Islet of Langerhans (tissue), 1 donor: Measurements from ENCODE around the gene RIPOR3.
"Not testable (repeated sequence)": the region's sequence is repeated elsewhere in the genome, so short reads cannot be mapped to it uniquely, and the experiment has no call there.

Source experiments
- FAIRE-seq: peaks from one replicate; lab custom pipeline; 2011; peaks lifted over from hg19 to GRCh38; lab: Jason Lieb, UNC

The RIPOR3 gene

DNA sequence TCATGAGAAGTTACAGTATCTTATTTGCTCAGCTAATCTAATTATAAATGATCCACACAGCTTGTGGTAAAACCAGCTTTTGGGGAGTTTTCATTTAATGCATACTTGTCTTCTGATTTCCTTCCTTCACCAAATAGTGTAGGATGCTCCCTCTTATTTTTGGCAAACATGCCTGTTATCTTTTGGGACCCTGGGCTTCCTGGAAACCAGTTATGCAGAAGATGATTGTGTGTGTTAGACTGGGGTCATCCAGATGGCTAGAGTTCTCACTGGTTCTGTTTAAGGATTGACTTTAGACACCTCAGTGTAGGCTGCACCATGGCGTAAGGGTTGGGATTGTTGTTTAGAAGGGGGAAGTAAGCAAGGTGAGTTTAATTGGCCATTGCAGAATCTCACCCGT is 119.9 kb downstream of the RIPOR3 start:
- FAIRE-seq, result no peak

DNA sequence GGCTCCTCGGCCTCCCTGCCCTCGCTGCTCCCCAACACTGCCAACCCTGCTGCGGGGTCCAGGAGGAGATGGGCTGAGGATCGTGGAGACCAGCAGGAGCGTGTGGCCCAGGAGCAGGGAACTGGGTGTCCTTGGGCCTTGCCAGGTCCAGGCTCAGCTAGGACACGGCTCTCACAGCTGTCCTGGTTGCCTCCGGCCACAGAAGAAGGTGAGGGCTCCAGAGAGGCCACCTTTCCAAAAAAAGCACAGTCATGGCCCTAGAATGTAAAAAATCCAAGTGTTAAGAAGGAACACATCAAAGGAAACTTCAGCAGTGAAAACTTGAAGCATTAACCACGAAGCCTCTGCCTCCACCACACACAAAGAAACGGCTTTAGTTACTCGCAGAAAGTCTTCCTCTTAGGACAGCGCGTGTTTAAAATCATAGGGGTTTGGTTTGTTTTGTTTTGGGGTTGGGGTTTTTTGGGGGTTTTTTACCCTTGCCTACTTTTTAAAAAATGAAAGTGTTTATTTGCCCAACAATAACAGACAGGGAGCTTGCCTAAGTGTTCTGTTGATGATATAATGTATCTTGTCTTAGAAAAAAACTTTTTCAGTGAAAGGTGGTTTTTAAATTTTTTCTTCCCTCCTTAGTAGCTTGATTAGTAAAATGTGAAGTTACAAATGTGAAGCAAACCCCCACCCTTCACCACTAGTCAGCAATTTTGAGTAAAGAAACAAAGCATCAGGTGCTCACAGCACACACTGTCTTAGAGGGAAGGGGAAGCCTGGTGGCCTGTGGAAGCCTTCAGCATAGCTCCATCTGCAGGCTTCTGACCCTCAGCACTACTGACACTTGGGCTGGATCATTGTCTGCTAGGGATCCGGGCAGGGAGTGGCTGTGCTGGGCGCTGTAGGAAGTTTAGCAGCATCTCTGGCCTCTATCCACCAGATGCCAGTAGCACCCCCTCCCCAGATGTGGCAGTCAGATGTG is 121.2 kb downstream of the RIPOR3 start:
- FAIRE-seq, result no peak

GRCh38 chr20:50569487-50569863 is 121.9 kb downstream of the RIPOR3 start:
- not testable (repeated sequence) for FAIRE-seq

GRCh38 chr20:50568549-50568942 is 122.8 kb downstream of the RIPOR3 start:
- FAIRE-seq, result no peak

GRCh38 chr20:50567860-50568548 is 123.3 kb downstream of the RIPOR3 start:
- no peak for FAIRE-seq

DNA sequence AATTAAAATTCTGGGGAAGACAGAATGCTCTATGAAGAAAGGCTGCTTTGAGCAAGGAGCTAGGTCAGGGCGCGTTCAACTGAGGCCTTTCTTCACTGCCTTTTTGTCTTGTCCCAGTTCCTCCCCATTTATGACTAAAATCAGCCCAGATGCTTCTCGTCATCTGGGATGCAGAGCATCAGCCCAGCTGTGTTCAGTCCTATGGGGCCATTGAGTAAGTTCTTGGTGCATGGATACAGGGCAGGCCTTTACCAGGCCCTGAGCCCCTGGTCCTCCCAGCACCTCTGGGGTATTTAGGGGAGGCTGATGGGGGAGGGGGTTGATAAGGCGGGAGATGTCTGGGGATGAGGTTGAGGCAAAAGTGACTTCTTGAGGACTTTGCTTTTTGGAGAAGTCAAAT is 125.5 kb downstream of the RIPOR3 start:
- no peak for FAIRE-seq

DNA sequence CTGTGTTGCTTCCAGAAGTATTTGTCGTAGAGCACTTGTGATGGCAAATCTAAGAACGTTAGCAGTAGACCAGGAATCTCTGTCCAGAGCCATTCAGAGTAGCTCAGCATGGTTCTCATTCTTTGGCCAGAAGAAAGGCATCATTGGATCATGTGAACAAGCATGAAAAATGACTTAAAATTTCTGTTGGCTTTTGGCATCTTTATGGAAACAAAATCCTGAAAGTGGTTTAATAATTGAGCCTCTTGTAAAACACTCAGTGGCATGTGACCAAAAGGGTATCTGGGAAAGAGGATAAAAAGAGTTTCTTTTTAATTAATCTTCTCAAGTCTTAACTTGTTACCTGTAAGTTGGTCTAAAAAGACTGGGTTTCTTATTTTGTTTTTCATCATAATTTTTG is 126.0 kb downstream of the RIPOR3 start:
- FAIRE-seq, result no peak

GRCh38 chr20:50563133-50563944 is 128.0 kb downstream of the RIPOR3 start:
- FAIRE-seq, result no peak

DNA sequence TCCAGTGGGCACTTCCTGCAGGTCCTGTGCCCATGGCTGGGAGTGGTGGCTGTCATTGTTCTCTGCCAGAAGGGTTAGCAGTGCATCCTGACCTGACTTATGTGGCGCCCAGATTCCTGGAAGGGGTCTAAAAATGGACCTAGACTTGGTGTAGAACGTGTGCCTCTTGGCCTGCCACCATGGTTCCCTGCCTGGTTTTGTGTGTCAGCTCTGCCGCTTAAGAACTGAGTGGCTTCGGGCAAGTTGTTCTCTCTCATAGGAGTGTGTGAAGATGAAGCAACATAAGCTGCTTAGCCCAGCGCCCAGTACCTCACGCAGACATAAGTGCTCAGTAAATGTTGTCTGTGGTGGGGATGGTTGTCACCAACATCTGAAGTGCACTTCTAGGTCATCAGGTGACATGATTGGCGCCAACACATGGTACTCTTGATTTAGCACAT is 129.1 kb downstream of the RIPOR3 start:
- FAIRE-seq, result no peak

- FAIRE-seq, result no peak
These were observed 129.8 kb downstream of the RIPOR3 start for GRCh38 chr20:50561379-50562078.

DNA sequence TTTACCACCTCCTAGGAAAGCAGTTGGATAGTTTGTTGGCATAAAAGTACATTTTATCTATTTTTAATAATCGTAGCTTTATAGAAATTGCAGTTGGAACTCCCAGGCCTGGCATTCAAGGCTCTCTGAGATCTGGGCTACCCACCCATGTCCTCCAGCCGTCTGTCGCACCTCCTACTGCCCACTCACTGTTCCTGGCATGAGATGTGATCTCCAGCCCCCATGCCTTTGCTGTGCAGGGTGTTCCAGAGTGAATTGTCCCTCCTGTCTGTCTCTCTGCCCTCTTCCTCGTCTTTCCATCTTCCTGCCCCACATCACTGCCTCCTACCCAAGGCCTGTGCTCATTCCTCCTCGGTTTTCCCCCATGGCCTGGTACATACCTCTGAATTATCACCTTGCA is 130.5 kb downstream of the RIPOR3 start:
- FAIRE-seq, result no peak

GRCh38 chr20:50559856-50560638 is 131.3 kb downstream of the RIPOR3 start:
- FAIRE-seq, result no peak

- FAIRE-seq, result no peak
These were observed 132.2 kb downstream of the RIPOR3 start for GRCh38 chr20:50559149-50559548.

DNA sequence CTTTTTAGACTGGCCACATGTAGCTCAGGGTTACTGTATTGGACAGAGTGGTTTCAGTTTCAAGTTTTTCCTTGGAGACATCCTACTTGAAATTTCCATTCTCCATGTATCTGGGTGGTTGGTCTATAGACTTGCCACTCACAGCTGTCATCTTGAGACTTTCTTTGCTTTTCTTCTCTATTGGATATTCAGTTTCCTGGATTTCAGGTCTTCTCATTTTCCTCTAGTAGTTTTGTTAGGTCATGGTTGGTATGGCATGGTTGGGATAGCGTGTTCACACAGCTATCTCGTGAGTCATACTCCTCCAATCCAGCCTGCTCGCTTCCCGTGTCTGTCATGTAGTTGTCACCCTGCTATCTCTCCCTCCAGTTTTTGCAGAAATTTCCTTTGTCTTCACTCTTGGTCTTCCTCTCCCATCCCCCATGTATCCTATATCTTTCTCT is 132.8 kb downstream of the RIPOR3 start:
- no peak for FAIRE-seq

DNA sequence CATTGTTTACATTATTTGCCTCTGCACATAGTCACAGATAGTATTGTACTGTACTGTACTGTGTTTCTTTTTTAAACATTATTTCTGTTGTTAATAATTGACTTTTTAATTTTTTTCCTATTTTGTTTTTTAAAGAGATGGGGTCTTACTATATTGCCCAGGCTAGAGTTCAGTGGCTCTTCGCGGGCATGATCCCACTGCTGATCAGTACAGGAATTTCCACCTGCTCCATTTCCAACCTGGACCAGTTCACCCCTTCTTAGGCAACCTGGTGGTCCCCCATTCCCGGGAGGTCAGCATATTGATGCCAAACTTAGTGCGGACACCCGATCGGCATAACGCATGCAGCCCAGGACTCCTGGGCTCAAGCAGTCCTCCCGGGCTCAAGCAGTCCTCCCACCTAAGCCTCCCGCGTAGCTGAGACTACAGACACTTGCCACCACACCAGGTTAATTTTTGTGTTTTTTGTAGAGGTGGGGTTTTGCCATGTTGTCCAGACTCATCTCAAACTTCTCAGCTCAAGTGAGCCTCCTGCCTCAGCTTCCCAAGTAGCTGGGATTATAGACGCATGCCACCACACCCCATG is 133.7 kb downstream of the RIPOR3 start:
- FAIRE-seq, result no peak

- no peak for FAIRE-seq
These were observed 135.7 kb downstream of the RIPOR3 start for GRCh38 chr20:50555662-50556061.

DNA sequence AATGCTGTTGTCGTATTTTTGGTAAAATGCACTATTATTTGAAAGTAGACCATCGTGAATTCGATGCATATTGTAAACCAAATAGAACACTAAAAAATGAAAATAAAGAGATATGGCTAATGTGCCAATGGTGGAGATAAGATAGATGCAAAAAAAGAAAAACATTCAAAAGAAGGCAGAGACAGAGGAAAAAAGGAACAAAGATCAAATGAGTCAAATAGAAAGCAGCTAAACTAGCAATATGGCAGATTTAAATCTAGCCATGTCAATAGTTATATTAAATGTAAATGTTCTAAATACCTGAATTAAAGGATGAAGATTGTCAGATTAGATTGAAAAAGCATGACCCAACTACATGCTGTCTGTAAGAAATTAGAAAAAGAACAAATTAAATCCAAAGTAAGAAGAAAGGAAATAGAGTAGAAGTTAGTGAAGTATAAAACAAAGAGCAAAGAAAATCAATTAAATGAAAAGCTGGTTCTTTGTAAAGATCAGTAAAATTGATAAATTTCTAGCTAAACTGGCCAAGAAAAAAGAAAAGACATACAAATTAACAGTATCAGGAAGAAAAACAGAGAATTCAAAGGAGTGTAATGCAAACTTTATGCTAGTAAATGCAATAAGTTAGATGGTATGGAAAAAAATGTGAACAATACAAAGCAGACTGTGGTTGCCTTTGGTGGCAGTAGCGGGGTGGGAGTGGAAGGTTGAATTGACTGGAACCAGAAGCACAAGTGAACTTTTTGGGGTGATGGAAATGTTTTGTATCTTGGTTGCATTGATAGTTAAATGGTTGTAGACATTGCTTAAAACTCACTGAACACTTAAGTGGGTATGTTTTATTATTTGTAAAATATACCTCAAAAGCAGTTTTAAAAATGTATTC is 136.4 kb downstream of the RIPOR3 start:
- FAIRE-seq, result peak; percentile 5

GRCh38 chr20:50552979-50553378 is 138.4 kb downstream of the RIPOR3 start:
- FAIRE-seq, result no peak

DNA sequence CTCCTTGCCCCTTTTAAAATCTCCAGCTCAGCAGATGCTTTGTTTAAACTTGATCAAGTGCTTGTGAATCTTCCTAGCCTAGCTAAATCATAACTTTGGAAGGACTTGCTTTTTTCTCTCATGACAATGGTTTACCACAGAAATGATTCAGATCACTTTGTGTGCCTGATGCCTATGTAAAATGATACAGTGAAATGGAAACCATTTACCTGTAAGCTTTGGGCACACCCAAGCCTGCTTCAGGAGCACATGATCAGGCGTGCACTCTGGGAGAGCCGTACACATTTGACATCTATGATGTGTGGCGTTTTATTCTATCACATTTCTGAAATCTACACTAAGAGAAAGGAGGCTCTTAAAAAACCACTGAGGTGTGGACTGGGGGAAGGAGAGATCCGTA is 140.1 kb downstream of the RIPOR3 start:
- FAIRE-seq, result no peak

DNA sequence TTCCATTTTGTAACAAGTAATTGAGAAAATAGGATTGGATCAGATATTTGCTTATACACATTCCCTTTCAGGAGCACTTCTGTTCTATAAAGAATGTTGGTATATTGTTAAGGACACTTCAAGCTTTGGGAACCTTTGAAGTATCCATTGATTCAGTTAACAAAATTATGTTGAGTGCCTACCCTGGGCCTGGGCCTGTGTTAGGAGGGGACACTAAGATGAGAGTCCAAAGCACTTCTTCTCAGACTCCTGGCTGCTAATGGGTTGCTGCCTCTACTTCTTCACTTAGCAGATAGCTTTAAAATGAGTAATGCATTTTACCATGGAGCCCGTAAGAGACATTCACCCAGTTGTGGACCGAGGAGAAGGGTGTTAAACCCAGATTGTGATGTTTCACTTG is 140.8 kb downstream of the RIPOR3 start:
- FAIRE-seq, result no peak
